ENCODE data around the gene GLRA3. TPM values are rescaled to one million over a fixed set of nuclear protein-coding genes. Genes with fewer than 3 reads are reported as not detected.

GLRA3 gene
- total RNA-seq, 4 donors from 2014 or later: not detected

DNA sequence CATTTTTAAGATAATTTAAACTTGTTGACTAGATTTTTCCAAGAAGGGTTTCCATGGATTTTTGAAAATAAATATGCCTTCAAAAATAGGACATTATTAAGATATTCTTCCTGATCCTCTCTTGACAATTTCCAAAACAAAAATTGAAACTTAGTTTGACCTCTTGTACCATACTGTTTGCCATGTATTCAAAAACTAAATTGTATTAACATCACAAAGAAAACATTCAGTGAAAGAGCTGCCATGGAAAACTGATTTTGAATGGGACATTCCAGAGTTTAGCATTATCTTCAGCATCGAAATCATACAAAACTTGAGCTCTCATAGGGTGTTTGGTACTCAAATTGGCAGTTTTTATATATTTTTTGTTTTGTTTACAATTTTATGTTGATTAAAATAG is 238.7 kb downstream of the GLRA3 start:
- H3K4me3 ChIP-seq: no peak overlapping the region
- no peak overlapping the region for H3K27ac ChIP-seq
- DNase-seq (ENCODE audit: low spot score in 2 of 2): no peak
- no peaks in the 10 kb centered on the region for H3K27me3 ChIP-seq
- no peaks in the 10 kb centered on the region for H3K9me3 ChIP-seq
- TF ChIP-seq EP300 (IDR thresholded peaks at IDR 0.05): no peak
- TF ChIP-seq, protein P1, sequence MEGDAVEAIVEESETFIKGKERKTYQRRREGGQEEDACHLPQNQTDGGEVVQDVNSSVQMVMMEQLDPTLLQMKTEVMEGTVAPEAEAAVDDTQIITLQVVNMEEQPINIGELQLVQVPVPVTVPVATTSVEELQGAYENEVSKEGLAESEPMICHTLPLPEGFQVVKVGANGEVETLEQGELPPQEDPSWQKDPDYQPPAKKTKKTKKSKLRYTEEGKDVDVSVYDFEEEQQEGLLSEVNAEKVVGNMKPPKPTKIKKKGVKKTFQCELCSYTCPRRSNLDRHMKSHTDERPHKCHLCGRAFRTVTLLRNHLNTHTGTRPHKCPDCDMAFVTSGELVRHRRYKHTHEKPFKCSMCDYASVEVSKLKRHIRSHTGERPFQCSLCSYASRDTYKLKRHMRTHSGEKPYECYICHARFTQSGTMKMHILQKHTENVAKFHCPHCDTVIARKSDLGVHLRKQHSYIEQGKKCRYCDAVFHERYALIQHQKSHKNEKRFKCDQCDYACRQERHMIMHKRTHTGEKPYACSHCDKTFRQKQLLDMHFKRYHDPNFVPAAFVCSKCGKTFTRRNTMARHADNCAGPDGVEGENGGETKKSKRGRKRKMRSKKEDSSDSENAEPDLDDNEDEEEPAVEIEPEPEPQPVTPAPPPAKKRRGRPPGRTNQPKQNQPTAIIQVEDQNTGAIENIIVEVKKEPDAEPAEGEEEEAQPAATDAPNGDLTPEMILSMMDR (IDR thresholded peaks at IDR 0.05): no peak
- no peak for TF ChIP-seq POLR2A (IDR thresholded peaks at IDR 0.05)
- TF ChIP-seq POLR2AphosphoS5 (IDR thresholded peaks at IDR 0.05): no peak
- H3K4me1 ChIP-seq: no peaks in the 10 kb centered on the region
- 88% methylated on average over 1 of the region's 1 CpG for WGBS
- H3K36me3 ChIP-seq: no peaks in the 10 kb centered on the region

Other genes starting within 250 kb of the GLRA3 start
- gene ADAM29, start 89.1 kb upstream of the GLRA3 start, total RNA-seq: not detected